SU-DHL-6 (cell line): ENCODE results near the gene GRPR.

Experiments
- EZH2phosphoT487 ChIP-seq: fragments of 200-600 bp; sonication (generic), shearing (Covaris generic); conservative IDR thresholded peaks from 2 replicates; pipeline ENCODE4 v1.6.1; 2018; ENCODE audit warnings: mild to moderate bottlenecking, antibody characterized with exemption, low read length, moderate library complexity, mixed read lengths
- TF ChIP-seq, protein P1 (sequence below): fragments of 200-600 bp; sonication (generic); IDR thresholded peaks from one replicate; pipeline ENCODE4 v1.5.1; 2017; ENCODE audit warnings: antibody characterized with exemption, mild to moderate bottlenecking, low read length, moderate library complexity; ENCODE audit not compliant: insufficient read depth, poor library complexity, severe bottlenecking

DNA sequence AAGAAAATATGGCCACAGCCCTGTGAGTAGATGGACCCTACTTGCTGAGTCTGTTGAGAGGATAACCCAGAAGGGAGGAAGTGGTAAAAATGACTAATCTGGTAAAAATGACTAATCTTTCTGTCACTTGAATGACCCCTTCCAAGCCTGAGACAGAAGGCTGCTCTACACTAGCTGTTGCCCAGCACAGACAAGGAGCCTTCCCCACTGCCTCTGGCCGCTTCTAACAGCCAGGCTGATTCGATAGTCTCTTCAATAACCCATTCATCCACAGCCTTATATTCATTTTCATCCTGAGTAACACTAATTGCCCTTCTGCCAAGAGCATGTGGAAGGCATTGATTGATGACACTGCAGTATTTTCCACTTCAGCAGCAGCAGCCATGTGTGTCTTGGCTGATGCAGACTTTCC lies 62.4 kb downstream of the GRPR start:
- TF ChIP-seq, protein P1, sequence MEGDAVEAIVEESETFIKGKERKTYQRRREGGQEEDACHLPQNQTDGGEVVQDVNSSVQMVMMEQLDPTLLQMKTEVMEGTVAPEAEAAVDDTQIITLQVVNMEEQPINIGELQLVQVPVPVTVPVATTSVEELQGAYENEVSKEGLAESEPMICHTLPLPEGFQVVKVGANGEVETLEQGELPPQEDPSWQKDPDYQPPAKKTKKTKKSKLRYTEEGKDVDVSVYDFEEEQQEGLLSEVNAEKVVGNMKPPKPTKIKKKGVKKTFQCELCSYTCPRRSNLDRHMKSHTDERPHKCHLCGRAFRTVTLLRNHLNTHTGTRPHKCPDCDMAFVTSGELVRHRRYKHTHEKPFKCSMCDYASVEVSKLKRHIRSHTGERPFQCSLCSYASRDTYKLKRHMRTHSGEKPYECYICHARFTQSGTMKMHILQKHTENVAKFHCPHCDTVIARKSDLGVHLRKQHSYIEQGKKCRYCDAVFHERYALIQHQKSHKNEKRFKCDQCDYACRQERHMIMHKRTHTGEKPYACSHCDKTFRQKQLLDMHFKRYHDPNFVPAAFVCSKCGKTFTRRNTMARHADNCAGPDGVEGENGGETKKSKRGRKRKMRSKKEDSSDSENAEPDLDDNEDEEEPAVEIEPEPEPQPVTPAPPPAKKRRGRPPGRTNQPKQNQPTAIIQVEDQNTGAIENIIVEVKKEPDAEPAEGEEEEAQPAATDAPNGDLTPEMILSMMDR, result no peak
- no peak for TF ChIP-seq EZH2phosphoT487
